ENCODE results near the gene CEP192. TPM values are rescaled to one million over a fixed set of nuclear protein-coding genes. Genes with fewer than 3 reads are reported as not detected.

The CEP192 gene
- total and polyA plus RNA-seq, 2 donors (not counting 1 experiment from before 2014, with no cell fraction given): 39.3 to 47.3 TPM

- intact Hi-C loops (cut with micrococcal nuclease): no loop called here
- no peak overlapping the region for H3K27ac ChIP-seq (ENCODE audit: low read length in 2 of 2)
Measured at GRCh38 chr18:13019301-13019700, 28.1 kb downstream of the CEP192 start.

GRCh38 chr18:13022644-13023043 is 31.5 kb downstream of the CEP192 start:
- POLR2A ChIA-PET: no interaction called here
- Mint-ChIP-seq H3K4me1 (peaks cover 6% of the 10 kb centered on the region), H3K4me3 (no peak overlapping the region), H3K9me3 (ENCODE audit: insufficient read depth) (peaks cover 2% of the 10 kb centered on the region), H3K27ac (no peak overlapping the region), H3K27me3 (no peaks in the 10 kb centered on the region)
- Histone ChIP-seq H3K9ac (ENCODE audit: low read length) (no peak overlapping the region), H3K27ac (ENCODE audit: low read length in 2 of 2) (no peak overlapping the region), H3K9me3 (ENCODE audit: control extremely low read depth in 1 of 3, control insufficient read depth in 2 of 3, insufficient read depth in 1 of 3, low read length in 2 of 3) (peaks cover 0 to 3% (median 0%) of the 10 kb centered on the region in 3 donors), H3K36me3 (replicated peaks in 1 of 2; ENCODE audit: control extremely low read depth in 1 of 2, control insufficient read depth in 1 of 2, extremely low read depth in 1 of 2, insufficient read depth in 2 of 2, low read length in 1 of 2) (peaks cover 16 to 48% of the 10 kb centered on the region in 2 experiments), H3K27me3 (replicated peaks in 1 of 4; ENCODE audit: control extremely low read depth in 1 of 4, control insufficient read depth in 3 of 4, insufficient read depth in 4 of 4, low read length in 3 of 4) (no peaks in the 10 kb centered on the region), H3K4me2 (replicated peaks; ENCODE audit: low read depth, low read length, poor library complexity, severe bottlenecking) (no peak overlapping the region), H3K79me2 (ENCODE audit: control insufficient read depth, insufficient read depth, low read length) (peaks cover 16% of the 10 kb centered on the region), H4K20me1 (ENCODE audit: control insufficient read depth, insufficient read depth, low read length, poor library complexity, severe bottlenecking) (no peaks in the 10 kb centered on the region), H3K4me3 (ENCODE audit: control extremely low read depth in 1 of 5, extremely low read depth in 1 of 5, insufficient read depth in 1 of 5, low read depth in 2 of 5, low read length in 4 of 5) (no peak overlapping the region), H3K4me1 (ENCODE audit: control insufficient read depth in 2 of 2, insufficient read depth in 2 of 2, low read length in 2 of 2) (no peaks in the 10 kb centered on the region), H2AFZ (ENCODE audit: insufficient read depth, low read depth, low read length, poor library complexity, severe bottlenecking) (no peak overlapping the region)
- TF ChIP-seq EZH2 (IDR thresholded peaks at IDR 0.05; ENCODE audit: borderline replicate concordance, insufficient read depth, low read depth, low read length, poor library complexity, severe bottlenecking) (no peak), CTCF (IDR thresholded peaks at IDR 0.05) (no peak)
- intact Hi-C loops (cut with micrococcal nuclease): no loop called here
- ATAC-seq (ENCODE audit: low read depth) (no peak), DNase-seq (no peak)
- CTCF ChIA-PET: interaction anchor here (0.7 kb wide), 1 partner anchor 31 kb away, joined by 3 read pairs; no protein-coding TSS in a partner anchor

More at GRCh38 chr18:13019301-13019700, 28.1 kb downstream of the CEP192 start:
- DNase-seq (no peak), ATAC-seq (ENCODE audit: low read depth) (no peak)
- Mint-ChIP-seq H3K4me1 (peaks cover 6% of the 10 kb centered on the region), H3K9me3 (ENCODE audit: insufficient read depth) (peaks cover 2% of the 10 kb centered on the region), H3K4me3 (no peak overlapping the region), H3K27ac (no peak overlapping the region), H3K27me3 (no peaks in the 10 kb centered on the region)
- TF ChIP-seq EZH2 (IDR thresholded peaks at IDR 0.05; ENCODE audit: borderline replicate concordance, insufficient read depth, low read depth, low read length, poor library complexity, severe bottlenecking): no peak
- no peak for TF ChIP-seq CTCF (IDR thresholded peaks at IDR 0.05)
- Histone ChIP-seq H3K9me3 (ENCODE audit: control extremely low read depth in 1 of 3, control insufficient read depth in 2 of 3, insufficient read depth in 1 of 3, low read length in 2 of 3) (peaks cover 0 to 3% (median 0%) of the 10 kb centered on the region in 3 donors), H3K9ac (ENCODE audit: low read length) (no peak overlapping the region), H3K79me2 (ENCODE audit: control insufficient read depth, insufficient read depth, low read length) (peaks cover 16% of the 10 kb centered on the region), H2AFZ (ENCODE audit: insufficient read depth, low read depth, low read length, poor library complexity, severe bottlenecking) (no peak overlapping the region), H4K20me1 (ENCODE audit: control insufficient read depth, insufficient read depth, low read length, poor library complexity, severe bottlenecking) (no peaks in the 10 kb centered on the region), H3K4me2 (replicated peaks; ENCODE audit: low read depth, low read length, poor library complexity, severe bottlenecking) (no peak overlapping the region), H3K4me3 (ENCODE audit: control extremely low read depth in 1 of 5, extremely low read depth in 1 of 5, insufficient read depth in 1 of 5, low read depth in 2 of 5, low read length in 4 of 5) (no peak overlapping the region), H3K4me1 (ENCODE audit: control insufficient read depth in 2 of 2, insufficient read depth in 2 of 2, low read length in 2 of 2) (no peaks in the 10 kb centered on the region), H3K27me3 (replicated peaks in 1 of 4; ENCODE audit: control extremely low read depth in 1 of 4, control insufficient read depth in 3 of 4, insufficient read depth in 4 of 4, low read length in 3 of 4) (no peaks in the 10 kb centered on the region), H3K36me3 (replicated peaks in 1 of 2; ENCODE audit: control extremely low read depth in 1 of 2, control insufficient read depth in 1 of 2, extremely low read depth in 1 of 2, insufficient read depth in 2 of 2, low read length in 1 of 2) (peaks cover 16 to 57% of the 10 kb centered on the region in 2 experiments)
- POLR2A ChIA-PET: no interaction called here
- WGBS (ENCODE audit: insufficient coverage): no CpG with 5 or more reads among the region's 3 CpGs
- CTCF ChIA-PET: no interaction called here
